Measurements from ENCODE around the gene DRD5. TPM values are rescaled to one million over a fixed set of nuclear protein-coding genes. Genes with fewer than 3 reads are reported as not detected.
"Not testable (repeated sequence)": the region's sequence is repeated elsewhere in the genome, so short reads cannot be mapped to it uniquely, and the experiment has no call there.

The DRD5 gene
- total and polyA plus RNA-seq, 9 donors = 0.09 to 0.49 (median 0.26) TPM

DNA sequence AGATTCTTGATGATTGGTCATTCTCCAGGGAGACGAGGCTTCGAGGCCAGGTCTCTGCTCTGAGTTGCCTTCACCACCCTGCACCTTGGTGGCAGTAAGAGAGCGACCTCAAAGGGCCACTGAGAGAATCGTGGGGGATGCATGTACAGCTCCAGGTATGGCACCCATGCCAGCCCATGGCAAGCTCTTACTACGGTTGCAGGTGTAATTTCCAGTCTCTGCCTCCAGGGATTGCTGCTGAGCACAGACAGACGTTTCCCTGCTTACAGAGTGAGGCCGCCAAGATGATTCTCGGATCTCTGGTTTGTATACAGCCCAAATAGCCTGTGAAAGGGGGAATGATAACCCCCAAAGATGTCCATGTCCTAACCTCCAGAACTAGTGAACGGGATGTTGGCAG lies 16.3 kb upstream of the DRD5 start:
- Histone ChIP-seq H3K9me3 (replicated peaks; ENCODE audit: control insufficient read depth, low read depth, low read length) (no peaks in the 10 kb centered on the region), H3K4me3 (ENCODE audit: low read length) (no peak overlapping the region), H3K4me1 (ENCODE audit: control insufficient read depth, insufficient read depth, low read length) (peaks cover 4% of the 10 kb centered on the region), H3K27ac (ENCODE audit: low read length) (no peak overlapping the region), H3K27me3 (ENCODE audit: control insufficient read depth, insufficient read depth, low read length) (peaks cover 2% of the 10 kb centered on the region), H3K36me3 (ENCODE audit: control insufficient read depth, insufficient read depth, low read length) (no peaks in the 10 kb centered on the region)
- no peak for DNase-seq
- WGBS (ENCODE audit: insufficient coverage) = 37% methylated on average over 6 of the region's 9 CpGs

GRCh38 chr4:9769321-9769720 lies 12.1 kb upstream of the DRD5 start:
- H3K4me3 ChIP-seq (ENCODE audit: low read length) = no peak overlapping the region
- no peak for DNase-seq
- no peaks in the 10 kb centered on the region for H3K36me3 ChIP-seq (ENCODE audit: control insufficient read depth, insufficient read depth, low read length)
- H3K27ac ChIP-seq (ENCODE audit: low read length) = no peak overlapping the region
- no peaks in the 10 kb centered on the region for H3K9me3 ChIP-seq (replicated peaks; ENCODE audit: control insufficient read depth, low read depth, low read length)
- peaks cover 4% of the 10 kb centered on the region for H3K27me3 ChIP-seq (ENCODE audit: control insufficient read depth, insufficient read depth, low read length)
- WGBS (ENCODE audit: insufficient coverage) = no CpG with 5 or more reads among the region's 1 CpG
- H3K4me1 ChIP-seq (ENCODE audit: control insufficient read depth, insufficient read depth, low read length) = no peaks in the 10 kb centered on the region

- H3K27me3 ChIP-seq (ENCODE audit: control insufficient read depth, insufficient read depth, low read length) = peaks cover 4% of the 10 kb centered on the region
- no peak overlapping the region for H3K4me3 ChIP-seq (ENCODE audit: low read length)
- H3K36me3 ChIP-seq (ENCODE audit: control insufficient read depth, insufficient read depth, low read length) = no peaks in the 10 kb centered on the region
- no peaks in the 10 kb centered on the region for H3K9me3 ChIP-seq (replicated peaks; ENCODE audit: control insufficient read depth, low read depth, low read length)
- no peaks in the 10 kb centered on the region for H3K4me1 ChIP-seq (ENCODE audit: control insufficient read depth, insufficient read depth, low read length)
- WGBS (ENCODE audit: insufficient coverage) = no CpG with 5 or more reads among the region's 1 CpG
- H3K27ac ChIP-seq (ENCODE audit: low read length) = no peak overlapping the region
- no peak for DNase-seq
Measured at GRCh38 chr4:9771034-9771433, 10.4 kb upstream of the DRD5 start.

DNA sequence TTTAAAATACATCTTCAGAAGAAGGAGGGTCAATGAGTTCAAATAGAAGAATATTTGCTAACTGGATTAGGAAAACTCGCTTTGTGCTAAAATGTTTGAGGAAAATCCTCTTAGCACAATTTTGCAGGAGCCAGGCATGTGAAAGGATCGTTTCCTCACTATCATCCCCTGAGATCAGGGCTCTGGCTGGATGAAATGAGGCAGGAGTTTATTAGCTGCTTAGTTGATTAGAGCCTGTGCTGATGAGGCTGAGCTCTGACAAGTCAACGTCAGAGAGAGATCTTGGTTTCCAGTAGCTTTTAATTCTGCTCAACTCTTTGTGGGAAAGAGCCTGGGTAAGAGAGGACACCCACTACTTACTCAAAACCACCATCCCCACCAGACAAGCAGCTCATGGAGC lies 8.0 kb upstream of the DRD5 start:
- Histone ChIP-seq H3K36me3 (ENCODE audit: control insufficient read depth, insufficient read depth, low read length) (no peaks in the 10 kb centered on the region), H3K27ac (ENCODE audit: low read length) (no peak overlapping the region), H3K27me3 (ENCODE audit: control insufficient read depth, insufficient read depth, low read length) (peaks cover 6% of the 10 kb centered on the region), H3K4me3 (ENCODE audit: low read length) (no peak overlapping the region), H3K9me3 (replicated peaks; ENCODE audit: control insufficient read depth, low read depth, low read length) (no peaks in the 10 kb centered on the region), H3K4me1 (ENCODE audit: control insufficient read depth, insufficient read depth, low read length) (no peaks in the 10 kb centered on the region)
- WGBS (ENCODE audit: insufficient coverage) = no CpG with 5 or more reads among the region's 3 CpGs
- no peak for DNase-seq

DNA sequence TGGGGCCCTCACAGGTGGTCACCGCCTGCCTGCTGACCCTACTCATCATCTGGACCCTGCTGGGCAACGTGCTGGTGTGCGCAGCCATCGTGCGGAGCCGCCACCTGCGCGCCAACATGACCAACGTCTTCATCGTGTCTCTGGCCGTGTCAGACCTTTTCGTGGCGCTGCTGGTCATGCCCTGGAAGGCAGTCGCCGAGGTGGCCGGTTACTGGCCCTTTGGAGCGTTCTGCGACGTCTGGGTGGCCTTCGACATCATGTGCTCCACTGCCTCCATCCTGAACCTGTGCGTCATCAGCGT lies 652 bp downstream of the DRD5 start:
- Histone ChIP-seq H3K27ac (ENCODE audit: low read length) (no peak overlapping the region), H3K27me3 (ENCODE audit: control insufficient read depth, insufficient read depth, low read length) (peaks cover 41% of the 10 kb centered on the region), H3K9me3 (replicated peaks; ENCODE audit: control insufficient read depth, low read depth, low read length) (no peaks in the 10 kb centered on the region), H3K4me1 (ENCODE audit: control insufficient read depth, insufficient read depth, low read length) (no peaks in the 10 kb centered on the region), H3K36me3 (ENCODE audit: control insufficient read depth, insufficient read depth, low read length) (no peaks in the 10 kb centered on the region), H3K4me3 (ENCODE audit: low read length) (no peak overlapping the region)
- 44% methylated on average over 22 of the region's 22 CpGs for WGBS (ENCODE audit: insufficient coverage)
- no peak for DNase-seq

DNA sequence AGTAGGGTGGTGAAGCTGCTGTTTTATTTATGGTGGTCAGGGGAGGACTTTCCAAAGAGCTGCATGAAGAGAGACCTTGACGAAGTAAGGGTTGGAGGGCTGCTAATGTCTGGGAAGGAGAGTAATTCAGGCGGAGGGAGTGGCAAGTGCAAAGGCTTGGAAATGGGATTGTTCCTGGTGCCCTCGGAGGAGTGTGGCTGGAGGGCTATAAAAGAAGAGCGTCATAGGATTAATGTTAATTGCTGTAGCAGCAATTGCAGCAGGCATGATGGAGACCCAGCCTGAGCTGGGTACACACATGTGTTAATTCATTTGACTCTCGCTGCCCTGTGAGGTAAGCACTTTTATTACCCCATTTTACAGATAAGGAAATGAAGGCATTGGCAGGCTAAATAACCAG lies 4.5 kb downstream of the DRD5 start:
- not testable (repeated sequence) for H3K4me1 ChIP-seq (ENCODE audit: control insufficient read depth, insufficient read depth, low read length); DNase-seq; H3K4me3 ChIP-seq (ENCODE audit: low read length); H3K9me3 ChIP-seq (replicated peaks; ENCODE audit: control insufficient read depth, low read depth, low read length); H3K27ac ChIP-seq (ENCODE audit: low read length); H3K36me3 ChIP-seq (ENCODE audit: control insufficient read depth, insufficient read depth, low read length)
- peaks cover 25% of the 10 kb centered on the region for H3K27me3 ChIP-seq (ENCODE audit: control insufficient read depth, insufficient read depth, low read length)
- 32% methylated on average over 4 of the region's 5 CpGs for WGBS (ENCODE audit: insufficient coverage)

DNA sequence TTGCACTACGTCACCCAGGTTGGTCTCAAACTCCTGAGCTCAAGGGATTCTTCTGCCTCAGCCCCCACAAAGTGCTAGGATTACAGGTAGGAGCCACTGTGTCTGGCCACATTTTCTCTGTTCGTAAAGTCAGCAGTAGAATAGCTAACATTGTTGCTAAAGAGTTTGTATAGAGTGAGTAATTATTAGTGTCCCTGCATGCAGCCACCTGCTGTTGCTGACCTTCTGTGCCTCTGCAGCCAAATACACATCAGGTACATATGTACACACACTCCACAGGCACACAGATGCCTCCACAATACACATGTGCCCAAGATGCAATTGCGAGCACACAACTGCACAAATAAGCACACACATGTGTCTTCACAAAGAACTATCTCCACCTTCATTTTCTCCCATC lies 10.9 kb downstream of the DRD5 start:
- no peak overlapping the region for H3K4me3 ChIP-seq (ENCODE audit: low read length)
- H3K9me3 ChIP-seq (replicated peaks; ENCODE audit: control insufficient read depth, low read depth, low read length) = no peaks in the 10 kb centered on the region
- 80% methylated on average over 1 of the region's 3 CpGs for WGBS (ENCODE audit: insufficient coverage)
- no peak overlapping the region for H3K27ac ChIP-seq (ENCODE audit: low read length)
- H3K27me3 ChIP-seq (ENCODE audit: control insufficient read depth, insufficient read depth, low read length) = no peaks in the 10 kb centered on the region
- no peaks in the 10 kb centered on the region for H3K4me1 ChIP-seq (ENCODE audit: control insufficient read depth, insufficient read depth, low read length)
- no peak for DNase-seq
- H3K36me3 ChIP-seq (ENCODE audit: control insufficient read depth, insufficient read depth, low read length) = no peaks in the 10 kb centered on the region

DNA sequence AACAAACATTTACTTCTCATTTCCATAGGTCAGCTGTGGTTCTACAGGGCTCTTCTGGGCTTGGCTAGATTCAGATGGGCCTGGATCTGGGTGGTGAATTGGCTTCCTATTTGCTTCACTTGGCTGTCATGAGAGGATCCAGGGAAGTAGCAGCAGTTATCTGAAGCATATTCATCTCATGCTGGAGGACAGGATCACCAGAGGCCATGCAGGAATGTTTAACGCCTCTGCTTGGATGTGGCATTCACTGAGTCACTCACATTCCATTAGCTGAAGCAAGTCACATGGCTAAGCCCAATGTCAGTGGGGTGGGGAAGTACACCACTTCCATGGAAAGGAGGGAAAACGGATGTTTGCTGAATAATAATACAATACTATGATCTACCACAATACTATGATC lies 15.2 kb downstream of the DRD5 start:
- not testable (repeated sequence) for H3K9me3 ChIP-seq (replicated peaks; ENCODE audit: control insufficient read depth, low read depth, low read length); H3K4me3 ChIP-seq (ENCODE audit: low read length); H3K4me1 ChIP-seq (ENCODE audit: control insufficient read depth, insufficient read depth, low read length); DNase-seq; H3K27me3 ChIP-seq (ENCODE audit: control insufficient read depth, insufficient read depth, low read length); H3K27ac ChIP-seq (ENCODE audit: low read length); H3K36me3 ChIP-seq (ENCODE audit: control insufficient read depth, insufficient read depth, low read length)
- no CpG with 5 or more reads among the region's 2 CpGs for WGBS (ENCODE audit: insufficient coverage)

DNA sequence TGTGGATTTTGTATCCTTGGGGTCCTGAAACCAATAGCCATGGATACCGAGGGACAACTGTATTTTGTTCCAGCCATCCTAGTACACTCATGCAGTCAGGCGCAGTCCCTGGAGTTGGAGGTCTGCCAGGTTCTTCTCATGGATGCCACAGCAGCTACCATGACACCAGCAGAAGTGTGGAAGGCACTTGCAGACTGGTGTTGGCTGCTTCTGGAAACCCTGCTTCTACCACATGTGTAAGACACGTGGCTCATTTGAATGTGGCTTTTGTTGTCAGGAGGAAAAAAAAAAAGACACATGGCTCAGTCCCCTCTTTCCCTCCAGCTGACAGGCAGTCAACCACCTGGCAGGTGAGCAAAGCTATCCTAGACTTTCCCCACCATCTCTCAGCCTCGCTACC lies 19.4 kb downstream of the DRD5 start:
- no peak overlapping the region for H3K4me3 ChIP-seq (ENCODE audit: low read length)
- no peak for DNase-seq
- 100% methylated on average over 1 of the region's 4 CpGs for WGBS (ENCODE audit: insufficient coverage)

GRCh38 chr4:9804918-9805317 lies 23.5 kb downstream of the DRD5 start:
- WGBS (ENCODE audit: insufficient coverage) = 81% methylated on average over 5 of the region's 5 CpGs
- no peak overlapping the region for H3K27ac ChIP-seq (ENCODE audit: low read length)
- no peaks in the 10 kb centered on the region for H3K9me3 ChIP-seq (replicated peaks; ENCODE audit: control insufficient read depth, low read depth, low read length)
- H3K36me3 ChIP-seq (ENCODE audit: control insufficient read depth, insufficient read depth, low read length) = no peaks in the 10 kb centered on the region
- H3K27me3 ChIP-seq (ENCODE audit: control insufficient read depth, insufficient read depth, low read length) = no peaks in the 10 kb centered on the region
- no peak for DNase-seq
- no peak overlapping the region for H3K4me3 ChIP-seq (ENCODE audit: low read length)
- H3K4me1 ChIP-seq (ENCODE audit: control insufficient read depth, insufficient read depth, low read length) = peaks cover 4% of the 10 kb centered on the region

More for the DNA sequence above, 19.4 kb downstream of the DRD5 start:
- H3K4me1 ChIP-seq (ENCODE audit: control insufficient read depth, insufficient read depth, low read length) = no peaks in the 10 kb centered on the region
- H3K27ac ChIP-seq (ENCODE audit: low read length) = no peak overlapping the region
- no peaks in the 10 kb centered on the region for H3K36me3 ChIP-seq (ENCODE audit: control insufficient read depth, insufficient read depth, low read length)
- no peaks in the 10 kb centered on the region for H3K27me3 ChIP-seq (ENCODE audit: control insufficient read depth, insufficient read depth, low read length)
- no peaks in the 10 kb centered on the region for H3K9me3 ChIP-seq (replicated peaks; ENCODE audit: control insufficient read depth, low read depth, low read length)

GRCh38 chr4:9808077-9808476 lies 26.6 kb downstream of the DRD5 start:
- Histone ChIP-seq H3K27ac (ENCODE audit: low read length) (no peak overlapping the region), H3K27me3 (ENCODE audit: control insufficient read depth, insufficient read depth, low read length) (no peaks in the 10 kb centered on the region), H3K4me3 (ENCODE audit: low read length) (no peak overlapping the region), H3K4me1 (ENCODE audit: control insufficient read depth, insufficient read depth, low read length) (peaks cover 4% of the 10 kb centered on the region), H3K9me3 (replicated peaks; ENCODE audit: control insufficient read depth, low read depth, low read length) (no peaks in the 10 kb centered on the region), H3K36me3 (ENCODE audit: control insufficient read depth, insufficient read depth, low read length) (no peaks in the 10 kb centered on the region)
- no peak for DNase-seq
- 16% methylated on average over 1 of the region's 5 CpGs for WGBS (ENCODE audit: insufficient coverage)

Measured in muscle of leg (tissue), 11 donors.